HepG2 (cell line): ENCODE data around the gene CHN1. TPM values are rescaled to one million over a fixed set of nuclear protein-coding genes. Genes with fewer than 3 reads are reported as not detected.

ENCODE experiments used
- ATAC-seq: fragments of 200-7000 bp; cut with Tn5 transposase; 3 replicates; pipeline ENCODE4 v1.9.1; 2020; ENCODE audit warnings: mild to moderate bottlenecking, moderate library complexity
- BruUV-seq: library from RNA; stranded (reverse); fragments of 400-500 nt; replicated peaks from 2 replicates; lab custom pipeline; 2021; lab: Mats Ljungman, UMichigan
- CTCF ChIA-PET: fragments of 300-600 bp; formaldehyde crosslinking; extraction: SDS; loops from one replicate; lab custom pipeline; 2021; ENCODE audit warnings: low total read pairs, inconsistent platforms, low intra/inter-chr PET ratio; lab: Yijun Ruan, JAX
- POLR2A ChIA-PET: fragments of 350-600 bp; sonication (Branson Sonifier 250); formaldehyde crosslinking; loops from one replicate; lab custom pipeline; 2020; ENCODE audit warnings: antibody characterized with exemption, inconsistent platforms; lab: Yijun Ruan, JAX
- DNase-seq: peaks from one replicate; pipeline ENCODE4 v3.0.0-alpha.2; 2015; ENCODE audit warnings: low spot score
- FAIRE-seq: peaks from 3 replicates; lab custom pipeline; 2011; peaks lifted over from hg19 to GRCh38; lab: Jason Lieb, UNC
- H2AFZ ChIP-seq: one replicate; pipeline ENCODE4 v1.6.1; 2011; ENCODE audit warnings: low read length, inconsistent platforms
- H3K27ac ChIP-seq: fragments of 300-600 bp; 3 replicates; pipeline ENCODE4 v1.8.0; 2011; ENCODE audit warnings: mixed run types, mild to moderate bottlenecking, mixed read lengths, low read length, inconsistent platforms; ENCODE audit not compliant: insufficient read depth; ENCODE audit errors: extremely low read length
- H3K27me3 ChIP-seq, 2 experiments: fragments of 200-600 bp in 1 of 2; 2 replicates in 1 of 2; 3 replicates in 1 of 2; pipeline versions ENCODE4 v1.6.0 to v1.8.0; 2011; ENCODE audit warnings: low read length in 2 of 2, mild to moderate bottlenecking in 2 of 2, moderate library complexity in 2 of 2, inconsistent platforms in 1 of 2; ENCODE audit not compliant: insufficient read depth in 2 of 2, control insufficient read depth in 1 of 2
- H3K36me3 ChIP-seq, 2 experiments: fragments of 200-600 bp in 1 of 2; replicated peaks in 1 of 2; 2 replicates in 1 of 2; 3 replicates in 1 of 2; pipeline versions ENCODE4 v1.5.1 to v1.8.0; 2011; ENCODE audit warnings: low read length in 2 of 2, inconsistent platforms in 1 of 2; ENCODE audit not compliant: insufficient read depth in 2 of 2, control insufficient read depth in 1 of 2
- H3K4me1 ChIP-seq: 2 replicates; pipeline ENCODE4 v1.5.1; 2012; ENCODE audit warnings: low read length, inconsistent platforms; ENCODE audit not compliant: insufficient read depth
- H3K4me2 ChIP-seq: 2 replicates; pipeline ENCODE4 v1.6.0; 2011; ENCODE audit warnings: low read depth, low read length, inconsistent platforms
- H3K4me3 ChIP-seq, 3 experiments: fragments of 200-600 bp in 1 of 3; sonication (generic), shearing (Covaris generic) in 1 of 3; replicated peaks in 1 of 3; 2 replicates each; pipeline ENCODE4 v1.5.1; 2011 to 2016; ENCODE audit warnings: low read length in 3 of 3, inconsistent platforms in 2 of 3, low read depth in 2 of 3, mild to moderate bottlenecking in 2 of 3, control low read depth in 1 of 3, mixed read lengths in 1 of 3; ENCODE audit not compliant: insufficient read depth in 1 of 3
- H3K79me2 ChIP-seq: one replicate; pipeline ENCODE4 v1.6.1; 2011; ENCODE audit warnings: low read length, inconsistent platforms; ENCODE audit not compliant: insufficient read depth
- H3K9ac ChIP-seq: 2 replicates; pipeline ENCODE4 v1.6.0; 2011; ENCODE audit warnings: mild to moderate bottlenecking, low read depth, low read length, inconsistent platforms; ENCODE audit not compliant: insufficient read depth
- H3K9me3 ChIP-seq: 2 replicates; pipeline ENCODE4 v1.5.1; 2012; ENCODE audit warnings: mild to moderate bottlenecking, low read length
- H4K20me1 ChIP-seq: 2 replicates; pipeline ENCODE4 v1.6.0; 2011; ENCODE audit warnings: inconsistent platforms, mild to moderate bottlenecking, low read length, moderate library complexity; ENCODE audit not compliant: insufficient read depth
- CCAR2 ChIP-seq: fragments of 200-400 bp; formaldehyde crosslinking; optimal IDR thresholded peaks from 2 replicates; pipeline ENCODE3; 2018; ENCODE audit warnings: low read depth, mild to moderate bottlenecking, low read length, moderate library complexity
- CEBPB ChIP-seq: IDR thresholded peaks from 2 replicates; pipeline ENCODE4 v1.6.1; 2011; ENCODE audit warnings: low read depth, low read length, improper control_type of control experiment, borderline replicate concordance
- FOSL1 ChIP-seq: sonication (generic); formaldehyde crosslinking; IDR thresholded peaks from 2 replicates; pipeline ENCODE4 v1.9.0; 2021; ENCODE audit warnings: missing genetic modification reagents, borderline replicate concordance
- POGZ ChIP-seq: sonication (generic); formaldehyde crosslinking; IDR thresholded peaks from 2 replicates; pipeline ENCODE4 v1.4.0; 2020; ENCODE audit warnings: mild to moderate bottlenecking, missing genetic modification reagents
- TOPORS ChIP-seq: sonication (generic); formaldehyde crosslinking; IDR thresholded peaks from 2 replicates; pipeline ENCODE4 v1.8.0; 2023; ENCODE audit warnings: mild to moderate bottlenecking, missing genetic modification reagents
- WGBS: methylation state at CpG from one replicate; pipeline ENCODE4 v1.1.6; 2017; ENCODE audit warnings: low lambda C conversion rate; 5-methylcytosine and 5-hydroxymethylcytosine counted together
- in situ Hi-C: cut with HindIII; loops from 2 replicates; pipeline ENCODE4 v1.10.0; 2017; ENCODE audit warnings: low pct_unique_long_range_greater_than_20kb; ENCODE audit not compliant: extremely low pct_ligation_motif_present
- intact Hi-C: fragments of 100-400 bp; cut with micrococcal nuclease; formaldehyde crosslinking; loops from one replicate; pipeline ENCODE4 v1.10.0; 2022; ENCODE audit not compliant: unreplicated experiment
- polyA plus RNA-seq, 8 experiments: library from polyadenylated mRNA; depleted of rRNA in 3 of 8; stranded (reverse) in 7 of 8; unstranded in 1 of 8; fragments of >200 nt; fragmentation: Illumina TruSeq in 4 of 8; extraction: Trizol in 4 of 8; gene quantifications; 2 replicates each; pipeline versions ENCODE4 v1.2.1 to v1.2.3, GENCODE V29; 2011 to 2016; ENCODE audit warnings: low read depth in 4 of 8, missing spikeins in 1 of 8, mixed read lengths in 1 of 8; ENCODE audit not compliant: insufficient read depth in 1 of 8
- total RNA-seq, 5 experiments: library from RNA; depleted of rRNA; stranded (reverse); fragments of >200 nt; fragmentation: Illumina TruSeq; extraction: Trizol; gene quantifications; 2 replicates each; pipeline ENCODE4 v1.2.3, GENCODE V29; 2016; ENCODE audit warnings: low read depth in 1 of 5
- TF ChIP-seq, protein P1 (sequence below): IDR thresholded peaks from 2 replicates; pipeline ENCODE4 v1.6.1; 2018; ENCODE audit warnings: missing genetic modification reagents, mild to moderate bottlenecking, missing compliant biosample characterization
- TF ChIP-seq, protein P2 (sequence below): sonication (generic); formaldehyde crosslinking; conservative IDR thresholded peaks from 2 replicates; pipeline ENCODE4 v1.4.0; 2020; ENCODE audit warnings: mild to moderate bottlenecking, missing genetic modification reagents, moderate library complexity

Gene CHN1
- total and polyA plus RNA-seq, 2 of the 13 experiments (the other 11 are each of a cell fraction or from before 2014, with no cell fraction given), result 2.8 to 3.5 TPM

DNA sequence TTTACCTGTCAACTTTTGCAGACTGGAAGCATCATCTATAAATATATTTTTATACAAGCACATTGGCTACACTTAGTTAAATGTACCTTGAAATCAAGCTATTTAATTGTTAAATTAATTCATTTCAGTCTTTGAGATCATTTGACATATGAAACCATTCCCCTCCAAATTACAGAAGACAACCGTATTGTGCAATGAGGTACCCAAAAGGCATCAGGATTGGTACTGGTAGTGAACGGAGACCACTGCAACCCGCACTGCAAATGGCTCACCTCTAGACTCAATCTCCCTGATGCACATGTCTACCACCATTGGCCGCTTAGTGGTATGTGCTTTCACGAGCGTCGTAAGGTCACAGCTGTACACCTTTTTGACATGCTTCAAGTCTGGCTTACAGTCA is 193.1 kb downstream of the CHN1 start:
- Histone ChIP-seq H2AFZ (no peak overlapping the region), H3K4me2 (no peak overlapping the region), H3K79me2 (no peaks in the 10 kb centered on the region), H3K36me3 (no peaks in the 10 kb centered on the region), H3K27ac (no peak overlapping the region), H3K9me3 (no peaks in the 10 kb centered on the region), H3K4me1 (no peaks in the 10 kb centered on the region), H3K9ac (no peak overlapping the region), H4K20me1 (no peaks in the 10 kb centered on the region), H3K27me3 (no peaks in the 10 kb centered on the region), H3K4me3 (no peak overlapping the region)
- BruUV-seq, result no TSS peak
- intact Hi-C loops (no loop called here), in situ Hi-C loops (no loop called here)
- DNase-seq (no peak), ATAC-seq (no peak), FAIRE-seq (no peak)
- CTCF ChIA-PET, result no interaction called here
- 80% methylated on average over 7 of the region's 7 CpGs for WGBS
- no peak for TF ChIP-seq TOPORS (CRISPR knock-in tag)
- TF ChIP-seq POGZ (CRISPR knock-in tag), result no peak
- TF ChIP-seq, protein P1, sequence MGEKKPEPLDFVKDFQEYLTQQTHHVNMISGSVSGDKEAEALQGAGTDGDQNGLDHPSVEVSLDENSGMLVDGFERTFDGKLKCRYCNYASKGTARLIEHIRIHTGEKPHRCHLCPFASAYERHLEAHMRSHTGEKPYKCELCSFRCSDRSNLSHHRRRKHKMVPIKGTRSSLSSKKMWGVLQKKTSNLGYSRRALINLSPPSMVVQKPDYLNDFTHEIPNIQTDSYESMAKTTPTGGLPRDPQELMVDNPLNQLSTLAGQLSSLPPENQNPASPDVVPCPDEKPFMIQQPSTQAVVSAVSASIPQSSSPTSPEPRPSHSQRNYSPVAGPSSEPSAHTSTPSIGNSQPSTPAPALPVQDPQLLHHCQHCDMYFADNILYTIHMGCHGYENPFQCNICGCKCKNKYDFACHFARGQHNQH (CRISPR knock-in tag), result no peak
- TF ChIP-seq, protein P2, sequence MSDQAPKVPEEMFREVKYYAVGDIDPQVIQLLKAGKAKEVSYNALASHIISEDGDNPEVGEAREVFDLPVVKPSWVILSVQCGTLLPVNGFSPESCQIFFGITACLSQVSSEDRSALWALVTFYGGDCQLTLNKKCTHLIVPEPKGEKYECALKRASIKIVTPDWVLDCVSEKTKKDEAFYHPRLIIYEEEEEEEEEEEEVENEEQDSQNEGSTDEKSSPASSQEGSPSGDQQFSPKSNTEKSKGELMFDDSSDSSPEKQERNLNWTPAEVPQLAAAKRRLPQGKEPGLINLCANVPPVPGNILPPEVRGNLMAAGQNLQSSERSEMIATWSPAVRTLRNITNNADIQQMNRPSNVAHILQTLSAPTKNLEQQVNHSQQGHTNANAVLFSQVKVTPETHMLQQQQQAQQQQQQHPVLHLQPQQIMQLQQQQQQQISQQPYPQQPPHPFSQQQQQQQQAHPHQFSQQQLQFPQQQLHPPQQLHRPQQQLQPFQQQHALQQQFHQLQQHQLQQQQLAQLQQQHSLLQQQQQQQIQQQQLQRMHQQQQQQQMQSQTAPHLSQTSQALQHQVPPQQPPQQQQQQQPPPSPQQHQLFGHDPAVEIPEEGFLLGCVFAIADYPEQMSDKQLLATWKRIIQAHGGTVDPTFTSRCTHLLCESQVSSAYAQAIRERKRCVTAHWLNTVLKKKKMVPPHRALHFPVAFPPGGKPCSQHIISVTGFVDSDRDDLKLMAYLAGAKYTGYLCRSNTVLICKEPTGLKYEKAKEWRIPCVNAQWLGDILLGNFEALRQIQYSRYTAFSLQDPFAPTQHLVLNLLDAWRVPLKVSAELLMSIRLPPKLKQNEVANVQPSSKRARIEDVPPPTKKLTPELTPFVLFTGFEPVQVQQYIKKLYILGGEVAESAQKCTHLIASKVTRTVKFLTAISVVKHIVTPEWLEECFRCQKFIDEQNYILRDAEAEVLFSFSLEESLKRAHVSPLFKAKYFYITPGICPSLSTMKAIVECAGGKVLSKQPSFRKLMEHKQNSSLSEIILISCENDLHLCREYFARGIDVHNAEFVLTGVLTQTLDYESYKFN, result no peak
- no peak for TF ChIP-seq CCAR2
- no peak for TF ChIP-seq FOSL1 (CRISPR knock-in tag)
- peak; percentile 61 for TF ChIP-seq CEBPB
- POLR2A ChIA-PET, result no interaction called here
